Esophagus squamous epithelium (tissue), 4 donors: Measurements from ENCODE around the gene CYSLTR2.

Experiments used
- POLR2A ChIP-seq, 4 donors: fragments of 450-650 bp; IDR thresholded peaks; one replicate each; pipeline ENCODE4 v1.6.1; 2017; ENCODE audit warnings: antibody characterized with exemption in 4 of 4, mild to moderate bottlenecking in 4 of 4, moderate library complexity in 3 of 4
- TF ChIP-seq, protein P1 (sequence below), 6 experiments: fragments of 450-650 bp in 4 of 6; fragments of 200-600 bp in 2 of 6; sonication (generic) in 2 of 6; IDR thresholded peaks; one replicate each; pipeline ENCODE4 v1.5.1; 2016 to 2019; ENCODE audit warnings: antibody characterized with exemption in 6 of 6, mild to moderate bottlenecking in 4 of 6, moderate library complexity in 4 of 6

DNA sequence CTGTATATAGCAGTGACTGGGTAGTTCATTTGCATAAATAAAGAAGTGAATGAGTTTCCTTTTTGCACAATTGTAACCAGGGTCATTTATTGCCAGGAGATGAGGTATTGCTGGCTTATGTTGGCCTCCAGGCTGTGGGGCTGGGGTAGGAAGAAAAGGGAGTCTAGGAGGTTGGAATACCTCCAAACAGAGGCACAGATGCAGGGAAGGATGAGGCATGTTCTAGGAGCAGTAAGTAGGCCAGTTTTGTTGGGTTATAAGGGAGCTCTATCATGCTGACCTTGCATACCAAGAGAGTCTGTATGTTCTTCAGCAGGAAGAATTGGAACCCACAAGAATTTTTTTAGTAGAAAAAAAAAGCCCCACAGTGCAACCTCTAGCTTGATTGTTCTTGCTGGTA is 17.2 kb upstream of the CYSLTR2 start:
- no peak for TF ChIP-seq POLR2A (IDR thresholded peaks at IDR 0.05)
- TF ChIP-seq, protein P1, sequence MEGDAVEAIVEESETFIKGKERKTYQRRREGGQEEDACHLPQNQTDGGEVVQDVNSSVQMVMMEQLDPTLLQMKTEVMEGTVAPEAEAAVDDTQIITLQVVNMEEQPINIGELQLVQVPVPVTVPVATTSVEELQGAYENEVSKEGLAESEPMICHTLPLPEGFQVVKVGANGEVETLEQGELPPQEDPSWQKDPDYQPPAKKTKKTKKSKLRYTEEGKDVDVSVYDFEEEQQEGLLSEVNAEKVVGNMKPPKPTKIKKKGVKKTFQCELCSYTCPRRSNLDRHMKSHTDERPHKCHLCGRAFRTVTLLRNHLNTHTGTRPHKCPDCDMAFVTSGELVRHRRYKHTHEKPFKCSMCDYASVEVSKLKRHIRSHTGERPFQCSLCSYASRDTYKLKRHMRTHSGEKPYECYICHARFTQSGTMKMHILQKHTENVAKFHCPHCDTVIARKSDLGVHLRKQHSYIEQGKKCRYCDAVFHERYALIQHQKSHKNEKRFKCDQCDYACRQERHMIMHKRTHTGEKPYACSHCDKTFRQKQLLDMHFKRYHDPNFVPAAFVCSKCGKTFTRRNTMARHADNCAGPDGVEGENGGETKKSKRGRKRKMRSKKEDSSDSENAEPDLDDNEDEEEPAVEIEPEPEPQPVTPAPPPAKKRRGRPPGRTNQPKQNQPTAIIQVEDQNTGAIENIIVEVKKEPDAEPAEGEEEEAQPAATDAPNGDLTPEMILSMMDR (IDR thresholded peaks at IDR 0.05) = no peak
